H9 (cell line): ENCODE measurements around the gene MYO5B. TPM values are rescaled to one million over a fixed set of nuclear protein-coding genes. Genes with fewer than 3 reads are reported as not detected.

Source experiments
- DNase-seq: peaks from one replicate; pipeline ENCODE4 v3.0.0-alpha.2; 2017
- H2AFZ ChIP-seq: one replicate; pipeline ENCODE4 v1.6.1; 2013; ENCODE audit warnings: mild to moderate bottlenecking, low read length, control low read depth, moderate library complexity
- H2AK5ac ChIP-seq: 2 replicates; pipeline ENCODE4 v1.6.1; 2013; ENCODE audit warnings: low read length, control low read depth, mixed read lengths; ENCODE audit not compliant: insufficient read length
- H2BK120ac ChIP-seq: one replicate; pipeline ENCODE4 v1.6.1; 2013; ENCODE audit warnings: low read depth, mild to moderate bottlenecking, low read length, control low read depth, inconsistent platforms; ENCODE audit not compliant: poor library complexity, severe bottlenecking
- H2BK12ac ChIP-seq: 2 replicates; pipeline ENCODE4 v1.6.1; 2013; ENCODE audit warnings: low read length, control low read depth, mixed read lengths, low read depth; ENCODE audit not compliant: insufficient read length
- H2BK15ac ChIP-seq: 2 replicates; pipeline ENCODE4 v1.6.1; 2013; ENCODE audit warnings: low read depth, low read length, control low read depth
- H2BK20ac ChIP-seq: one replicate; pipeline ENCODE4 v1.6.1; 2013; ENCODE audit warnings: low read depth, mild to moderate bottlenecking, low read length, control low read depth, inconsistent platforms; ENCODE audit not compliant: poor library complexity, severe bottlenecking
- H2BK5ac ChIP-seq: 2 replicates; pipeline ENCODE4 v1.6.1; 2013; ENCODE audit warnings: low read length, control low read depth, mixed read lengths; ENCODE audit not compliant: insufficient read length
- H3K14ac ChIP-seq: 2 replicates; pipeline ENCODE4 v1.6.1; 2013; ENCODE audit warnings: low read length, control low read depth; ENCODE audit not compliant: insufficient read depth
- H3K18ac ChIP-seq: 2 replicates; pipeline ENCODE4 v1.6.1; 2013; ENCODE audit warnings: low read depth, mild to moderate bottlenecking, mixed read lengths, low read length, control low read depth; ENCODE audit not compliant: insufficient read length
- H3K23ac ChIP-seq: 2 replicates; pipeline ENCODE4 v1.6.1; 2013; ENCODE audit warnings: low read length, control low read depth, mixed read lengths, low read depth; ENCODE audit not compliant: insufficient read length
- H3K23me2 ChIP-seq: 2 replicates; pipeline ENCODE4 v1.6.1; 2013; ENCODE audit warnings: low read depth, mild to moderate bottlenecking, mixed read lengths, low read length, control low read depth; ENCODE audit not compliant: insufficient read length, poor library complexity, severe bottlenecking
- H3K27ac ChIP-seq: 2 replicates; pipeline ENCODE4 v1.5.1; 2013; ENCODE audit warnings: low read length, control low read depth, mixed read lengths, low read depth; ENCODE audit not compliant: insufficient read length
- H3K27me3 ChIP-seq: 2 replicates; pipeline ENCODE4 v1.6.1; 2013; ENCODE audit warnings: low read length, control low read depth, inconsistent platforms; ENCODE audit not compliant: insufficient read depth
- H3K4ac ChIP-seq: 2 replicates; pipeline ENCODE4 v1.6.1; 2013; ENCODE audit warnings: low read depth, mild to moderate bottlenecking, control low read depth, inconsistent platforms, low read length, moderate library complexity
- H3K4me1 ChIP-seq: 2 replicates; pipeline ENCODE4 v1.6.1; 2013; ENCODE audit warnings: low read length, control low read depth, inconsistent platforms; ENCODE audit not compliant: insufficient read depth
- H3K4me2 ChIP-seq: 2 replicates; pipeline ENCODE4 v1.6.1; 2013; ENCODE audit warnings: low read length, control low read depth, mixed read lengths; ENCODE audit not compliant: insufficient read length, insufficient read depth
- H3K56ac ChIP-seq: 2 replicates; pipeline ENCODE4 v1.6.1; 2013; ENCODE audit warnings: low read depth, mild to moderate bottlenecking, mixed read lengths, low read length, control low read depth; ENCODE audit not compliant: insufficient read length
- H3K79me1 ChIP-seq: 2 replicates; pipeline ENCODE4 v1.6.1; 2013; ENCODE audit warnings: low read depth, mild to moderate bottlenecking, moderate library complexity, low read length, control low read depth, inconsistent platforms; ENCODE audit not compliant: insufficient read depth, poor library complexity, severe bottlenecking
- H3K79me2 ChIP-seq: 2 replicates; pipeline ENCODE4 v1.6.1; 2013; ENCODE audit warnings: low read length, control low read depth, inconsistent platforms; ENCODE audit not compliant: insufficient read depth
- H3K9ac ChIP-seq: 2 replicates; pipeline ENCODE4 v1.6.1; 2013; ENCODE audit warnings: low read length, control low read depth, mixed read lengths; ENCODE audit not compliant: insufficient read length; ENCODE audit errors: extremely low read depth
- H3K9me3 ChIP-seq: one replicate; pipeline ENCODE4 v1.6.1; 2013; ENCODE audit warnings: low read depth, low read length, inconsistent platforms; ENCODE audit not compliant: control insufficient read depth
- H3T11ph ChIP-seq: one replicate; pipeline ENCODE4 v1.6.1; 2013; ENCODE audit warnings: mild to moderate bottlenecking, low read length, control low read depth, inconsistent platforms
- H4K20me1 ChIP-seq: one replicate; pipeline ENCODE4 v1.6.1; 2013; ENCODE audit not compliant: control insufficient read depth, insufficient read length, insufficient read depth
- H4K5ac ChIP-seq: 2 replicates; pipeline ENCODE4 v1.6.1; 2013; ENCODE audit warnings: low read depth, mild to moderate bottlenecking, mixed read lengths, low read length, control low read depth; ENCODE audit not compliant: insufficient read length
- H4K8ac ChIP-seq: replicated peaks from 2 replicates; pipeline ENCODE4 v1.6.1; 2013; ENCODE audit warnings: low read length, control low read depth, mixed read lengths, low read depth; ENCODE audit not compliant: insufficient read length
- H4K91ac ChIP-seq: 2 replicates; pipeline ENCODE4 v1.6.1; 2013; ENCODE audit warnings: low read depth, mild to moderate bottlenecking, moderate library complexity, mixed read lengths, low read length, control low read depth; ENCODE audit not compliant: insufficient read length
- H3K27ac Mint-ChIP-seq, 3 experiments: 2 replicates in 2 of 3; 3 replicates in 1 of 3; pipeline ENCODE4 v1.8.0; 2020 to 2021; ENCODE audit warnings: mixed read lengths in 3 of 3, mild to moderate bottlenecking in 1 of 3, moderate library complexity in 1 of 3
- H3K27me3 Mint-ChIP-seq: 2 replicates; pipeline ENCODE4 v1.8.0; 2021; ENCODE audit warnings: low read depth, mild to moderate bottlenecking, moderate library complexity, mixed read lengths
- H3K36me3 Mint-ChIP-seq, 3 experiments: 2 replicates in 2 of 3; 3 replicates in 1 of 3; pipeline ENCODE4 v1.8.0; 2020 to 2021; ENCODE audit warnings: low read depth in 3 of 3, mixed read lengths in 3 of 3; ENCODE audit not compliant: insufficient read depth in 1 of 3
- H3K4me1 Mint-ChIP-seq, 2 experiments: 2 replicates each; pipeline ENCODE4 v1.8.0; 2020; ENCODE audit warnings: mixed read lengths in 2 of 2
- H3K4me3 Mint-ChIP-seq, 2 experiments: 2 replicates in 1 of 2; 3 replicates in 1 of 2; pipeline ENCODE4 v1.8.0; 2020 to 2021; ENCODE audit warnings: mild to moderate bottlenecking in 2 of 2, mixed read lengths in 2 of 2, moderate library complexity in 1 of 2
- H3K9me3 Mint-ChIP-seq, 2 experiments: 2 replicates in 1 of 2; 3 replicates in 1 of 2; pipeline ENCODE4 v1.8.0; 2020; ENCODE audit warnings: mild to moderate bottlenecking in 2 of 2, mixed read lengths in 2 of 2, moderate library complexity in 1 of 2
- CTCF ChIP-seq: fragments of 200-600 bp; sonication (generic); conservative IDR thresholded peaks from 3 replicates; pipeline ENCODE4 v1.8.0; 2021; ENCODE audit warnings: antibody characterized with exemption, mild to moderate bottlenecking
- WGBS: extraction: QIAGEN DNeasy Blood & Tissue Kit; methylation state at CpG from one replicate; pipeline ENCODE4 v1.1.7; 2013; ENCODE audit warnings: missing lambda C conversion rate, low lambda C conversion rate, mixed read lengths; ENCODE audit not compliant: insufficient read length; ENCODE audit errors: extremely low coverage; 5-methylcytosine and 5-hydroxymethylcytosine counted together
- total RNA-seq: library from RNA; stranded (reverse); gene quantifications from 2 replicates; pipeline ENCODE4 v1.2.1, GENCODE V29; 2021

MYO5B gene
- total RNA-seq, 1 experiment from 2014 or later, result 9.3 TPM

- Histone ChIP-seq H3K27me3 (no peaks in the 10 kb centered on the region), H3K14ac (no peak overlapping the region), H3K23ac (no peak overlapping the region), H3K18ac (no peak overlapping the region), H3K27ac (no peak overlapping the region), H2BK5ac (no peak overlapping the region), H4K91ac (no peak overlapping the region), H3K79me2 (no peaks in the 10 kb centered on the region), H2AFZ (no peak overlapping the region), H2AK5ac (no peak overlapping the region), H3K9ac (no peak overlapping the region), H2BK20ac (no peak overlapping the region), H4K5ac (no peak overlapping the region), H2BK120ac (no peak overlapping the region), H3K4ac (no peak overlapping the region), H3K4me2 (no peak overlapping the region), H3K9me3 (no peaks in the 10 kb centered on the region), H2BK15ac (no peak overlapping the region), H3T11ph (no peak overlapping the region), H3K56ac (no peak overlapping the region), H3K23me2 (no peaks in the 10 kb centered on the region), H3K4me1 (no peaks in the 10 kb centered on the region), H2BK12ac (no peak overlapping the region), H3K79me1 (no peaks in the 10 kb centered on the region), H4K8ac (no peak overlapping the region), H4K20me1 (no peaks in the 10 kb centered on the region)
- H3K27ac Mint-ChIP-seq, result no peak overlapping the region
- no peaks in the 10 kb centered on the region; a peak in 1 of 7 replicates for H3K36me3 Mint-ChIP-seq
- H3K4me3 Mint-ChIP-seq, result no peak overlapping the region
- DNase-seq, result no peak
- no peaks in the 10 kb centered on the region for H3K9me3 Mint-ChIP-seq
- peak; percentile 59 for TF ChIP-seq CTCF
- H3K4me1 Mint-ChIP-seq, result peaks cover 17 to 25% of the 10 kb centered on the region in 2 experiments
- WGBS, result no CpG with 5 or more reads among the region's 3 CpGs
- H3K27me3 Mint-ChIP-seq, result no peaks in the 10 kb centered on the region
These were observed 333.3 kb downstream of the MYO5B start for GRCh38 chr18:49861659-49862058.
